K562 (cell line): ENCODE results near the gene PIGV. TPM values are rescaled to one million over a fixed set of nuclear protein-coding genes. Genes with fewer than 3 reads are reported as not detected.
A peak's percentile ranks its signal among the peaks of the same experiment; 100 is the strongest.

ENCODE experiments used
- DDX20 ChIP-seq: fragments of 450-650 bp; IDR thresholded peaks from 2 replicates; pipeline ENCODE4 v1.6.1; 2016; ENCODE audit warnings: missing genetic modification characterization, low read depth, mild to moderate bottlenecking, missing compliant biosample characterization, moderate library complexity
- GTF2A2 ChIP-seq: IDR thresholded peaks from 2 replicates; pipeline ENCODE4 v1.6.1; 2016; ENCODE audit warnings: mild to moderate bottlenecking, missing genetic modification characterization, missing compliant biosample characterization
- GTF2F1 ChIP-seq: IDR thresholded peaks from 2 replicates; pipeline ENCODE4 v1.6.1; 2011; ENCODE audit warnings: low read depth, low read length, improper control_type of control experiment
- LEF1 ChIP-seq: fragments of 450-650 bp; IDR thresholded peaks from 2 replicates; pipeline ENCODE4 v1.6.1; 2016; ENCODE audit warnings: mild to moderate bottlenecking
- MCM3 ChIP-seq: fragments of 450-650 bp; IDR thresholded peaks from 2 replicates; pipeline ENCODE4 v1.6.1; 2016
- RBM39 ChIP-seq: fragments of 200-400 bp; formaldehyde crosslinking; optimal IDR thresholded peaks from 2 replicates; pipeline ENCODE3; 2018; ENCODE audit warnings: low read depth, low read length
- SLC30A9 ChIP-seq: fragments of 250-450 bp; sonication (Bioruptor Pico); IDR thresholded peaks from 2 replicates; pipeline ENCODE4 v1.8.0; 2022; ENCODE audit warnings: mild to moderate bottlenecking, moderate library complexity
- STAT5A ChIP-seq: IDR thresholded peaks from 2 replicates; pipeline ENCODE4 v1.6.1; 2012; ENCODE audit warnings: low read length, inconsistent platforms, borderline replicate concordance
- ZNF143 ChIP-seq: sonication (generic); formaldehyde crosslinking; IDR thresholded peaks from 2 replicates; pipeline ENCODE4 v1.9.0; 2022; ENCODE audit warnings: mild to moderate bottlenecking, missing genetic modification reagents
- ZNF695 ChIP-seq: fragments of 450-650 bp; formaldehyde crosslinking; IDR thresholded peaks from 2 replicates; pipeline ENCODE4 v1.4.0; 2020; ENCODE audit warnings: mild to moderate bottlenecking, moderate library complexity
- polyA plus RNA-seq, 8 experiments: library from polyadenylated mRNA; depleted of rRNA in 4 of 8; stranded (reverse) in 5 of 8; unstranded in 3 of 8; fragments of >200 nt; fragmentation: Nextera tagmentation in 2 of 8; fragmentation: Illumina TruSeq in 1 of 8; extraction: Ambion mirVana in 2 of 8; extraction: Trizol in 1 of 8; gene quantifications; 2 replicates each; pipeline versions ENCODE4 v1.2.1 to v1.2.3, GENCODE V29; 2011 to 2014; ENCODE audit warnings: inconsistent platforms in 1 of 8, missing spikeins in 1 of 8
- total RNA-seq, 7 experiments: library from RNA; depleted of rRNA in 6 of 7; stranded (reverse); fragments of >200 nt in 6 of 7; fragmentation: Illumina TruSeq in 2 of 7; extraction: Trizol in 2 of 7; gene quantifications; 2 replicates each; pipeline versions ENCODE4 v1.2.1 to v1.2.3, GENCODE V29; 2011 to 2021; ENCODE audit warnings: low replicate concordance in 1 of 7
- TF ChIP-seq, protein P1 (sequence below), 2 experiments: fragments of 450-650 bp; IDR thresholded peaks; 2 replicates each; pipeline ENCODE4 v1.6.1; 2016; ENCODE audit warnings: mild to moderate bottlenecking in 2 of 2, borderline replicate concordance in 1 of 2, low read depth in 1 of 2, moderate library complexity in 1 of 2
- TF ChIP-seq, protein P2 (sequence below): IDR thresholded peaks from 3 replicates; pipeline ENCODE4 v1.6.1; 2011; ENCODE audit warnings: borderline replicate concordance, mild to moderate bottlenecking, moderate library complexity; ENCODE audit not compliant: insufficient read length; ENCODE audit errors: extremely low read depth
- TF ChIP-seq, protein P3 (sequence below): sonication (generic); formaldehyde crosslinking; IDR thresholded peaks from 2 replicates; pipeline ENCODE4 v1.8.1; 2023; ENCODE audit warnings: missing genetic modification reagents, mild to moderate bottlenecking, borderline replicate concordance

Gene PIGV
- total and polyA plus RNA-seq, 9 of the 15 experiments (the other 6 are each of a cell fraction or from before 2014, with no cell fraction given) = 8.4 to 21.8 (median 11.7) TPM

DNA sequence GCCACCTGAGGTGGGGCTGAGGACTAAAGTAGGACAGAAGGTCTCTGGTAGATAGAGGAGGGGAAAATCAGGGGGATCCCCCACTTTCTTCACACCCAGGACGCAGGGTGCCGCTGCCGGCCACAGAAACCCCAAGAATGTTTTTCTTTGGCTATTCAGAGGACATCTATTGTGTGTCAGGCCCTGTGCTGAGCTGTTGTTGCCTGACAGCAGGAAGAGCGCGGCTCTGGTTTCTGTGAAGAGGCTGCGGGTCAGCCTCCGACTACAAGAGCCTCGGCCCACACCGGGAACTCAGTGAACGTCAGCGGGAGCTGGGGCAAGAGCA, 407 bp upstream of the PIGV start (continued):
- TF ChIP-seq, protein P1, sequence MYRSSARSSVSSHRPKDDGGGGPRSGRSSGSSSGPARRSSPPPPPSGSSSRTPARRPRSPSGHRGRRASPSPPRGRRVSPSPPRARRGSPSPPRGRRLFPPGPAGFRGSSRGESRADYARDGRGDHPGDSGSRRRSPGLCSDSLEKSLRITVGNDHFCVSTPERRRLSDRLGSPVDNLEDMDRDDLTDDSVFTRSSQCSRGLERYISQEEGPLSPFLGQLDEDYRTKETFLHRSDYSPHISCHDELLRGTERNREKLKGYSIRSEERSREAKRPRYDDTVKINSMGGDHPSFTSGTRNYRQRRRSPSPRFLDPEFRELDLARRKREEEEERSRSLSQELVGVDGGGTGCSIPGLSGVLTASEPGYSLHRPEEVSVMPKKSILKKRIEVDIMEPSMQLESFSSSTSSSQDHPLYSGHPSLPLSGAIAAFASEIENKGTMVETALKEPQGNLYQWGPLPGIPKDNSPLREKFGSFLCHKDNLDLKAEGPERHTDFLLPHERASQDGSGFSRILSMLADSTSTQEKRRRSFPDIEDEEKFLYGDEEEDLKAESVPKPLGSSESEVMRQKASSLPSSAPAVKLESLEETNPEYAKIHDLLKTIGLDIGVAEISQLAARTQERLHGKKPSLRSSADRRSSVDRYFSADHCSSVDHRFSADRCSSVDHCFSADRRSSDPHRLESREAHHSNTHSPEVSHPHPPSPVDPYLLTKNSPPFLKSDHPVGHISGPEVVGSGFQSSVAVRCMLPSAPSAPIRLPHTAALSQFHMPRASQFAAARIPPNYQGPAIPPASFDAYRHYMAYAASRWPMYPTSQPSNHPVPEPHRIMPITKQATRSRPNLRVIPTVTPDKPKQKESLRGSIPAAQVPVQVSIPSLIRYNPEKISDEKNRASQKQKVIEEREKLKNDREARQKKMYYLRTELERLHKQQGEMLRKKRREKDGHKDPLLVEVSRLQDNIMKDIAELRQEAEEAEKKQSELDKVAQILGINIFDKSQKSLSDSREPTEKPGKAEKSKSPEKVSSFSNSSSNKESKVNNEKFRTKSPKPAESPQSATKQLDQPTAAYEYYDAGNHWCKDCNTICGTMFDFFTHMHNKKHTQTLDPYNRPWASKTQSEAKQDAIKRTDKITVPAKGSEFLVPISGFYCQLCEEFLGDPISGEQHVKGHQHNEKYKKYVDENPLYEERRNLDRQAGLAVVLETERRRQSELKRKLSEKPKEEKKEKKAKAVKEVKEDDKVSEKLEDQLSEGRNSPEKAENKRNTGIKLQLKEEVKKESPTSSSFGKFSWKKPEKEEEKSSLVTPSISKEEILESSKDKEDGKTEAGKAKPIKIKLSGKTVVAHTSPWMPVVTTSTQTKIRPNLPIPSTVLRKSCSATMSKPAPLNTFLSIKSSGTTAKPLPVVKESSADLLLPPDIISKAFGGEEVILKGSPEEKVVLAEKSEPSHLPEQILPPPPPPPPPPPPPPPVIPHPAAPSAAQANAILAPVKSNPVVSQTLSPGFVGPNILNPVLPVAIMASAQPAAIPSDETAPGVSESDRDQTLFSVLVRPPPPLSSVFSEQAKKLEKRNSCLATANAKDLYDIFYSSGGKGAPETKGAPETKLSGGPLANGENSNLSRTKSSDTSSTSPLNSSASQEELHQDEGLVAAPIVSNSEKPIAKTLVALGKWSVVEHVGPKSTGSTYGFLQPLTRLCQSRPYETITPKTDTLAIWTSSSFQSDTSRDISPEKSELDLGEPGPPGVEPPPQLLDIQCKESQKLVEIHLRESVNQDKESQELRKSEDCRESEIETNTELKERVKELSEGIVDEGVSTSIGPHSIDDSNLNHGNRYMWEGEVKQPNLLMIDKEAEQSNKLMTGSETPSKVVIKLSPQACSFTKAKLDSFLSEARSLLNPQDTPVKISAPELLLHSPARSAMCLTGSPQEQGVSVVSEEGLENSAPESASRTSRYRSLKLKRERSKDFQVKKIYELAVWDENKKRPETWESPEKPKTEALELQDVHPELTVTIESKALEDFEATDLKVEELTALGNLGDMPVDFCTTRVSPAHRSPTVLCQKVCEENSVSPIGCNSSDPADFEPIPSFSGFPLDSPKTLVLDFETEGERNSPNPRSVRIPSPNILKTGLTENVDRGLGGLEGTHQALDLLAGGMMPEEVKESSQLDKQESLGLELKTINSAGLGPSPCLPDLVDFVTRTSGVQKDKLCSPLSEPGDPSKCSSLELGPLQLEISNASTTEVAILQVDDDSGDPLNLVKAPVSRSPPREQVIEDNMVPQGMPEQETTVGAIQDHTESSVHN (IDR thresholded peaks at IDR 0.05; ENCODE audit: borderline replicate concordance in 1 of 2, low read depth in 1 of 2) = no peak
- 0 out of 2 replicates have a peak, but pooled peaks have one; percentile 37 for TF ChIP-seq ZNF695
- TF ChIP-seq DDX20 = no peak
- no peak for TF ChIP-seq STAT5A
- TF ChIP-seq LEF1 = no peak
- no peak for TF ChIP-seq SLC30A9
- no peak for TF ChIP-seq GTF2A2 (tag)
- TF ChIP-seq ZNF143 (CRISPR knock-in tag) = no peak
- TF ChIP-seq MCM3 = no peak
- TF ChIP-seq, protein P2, sequence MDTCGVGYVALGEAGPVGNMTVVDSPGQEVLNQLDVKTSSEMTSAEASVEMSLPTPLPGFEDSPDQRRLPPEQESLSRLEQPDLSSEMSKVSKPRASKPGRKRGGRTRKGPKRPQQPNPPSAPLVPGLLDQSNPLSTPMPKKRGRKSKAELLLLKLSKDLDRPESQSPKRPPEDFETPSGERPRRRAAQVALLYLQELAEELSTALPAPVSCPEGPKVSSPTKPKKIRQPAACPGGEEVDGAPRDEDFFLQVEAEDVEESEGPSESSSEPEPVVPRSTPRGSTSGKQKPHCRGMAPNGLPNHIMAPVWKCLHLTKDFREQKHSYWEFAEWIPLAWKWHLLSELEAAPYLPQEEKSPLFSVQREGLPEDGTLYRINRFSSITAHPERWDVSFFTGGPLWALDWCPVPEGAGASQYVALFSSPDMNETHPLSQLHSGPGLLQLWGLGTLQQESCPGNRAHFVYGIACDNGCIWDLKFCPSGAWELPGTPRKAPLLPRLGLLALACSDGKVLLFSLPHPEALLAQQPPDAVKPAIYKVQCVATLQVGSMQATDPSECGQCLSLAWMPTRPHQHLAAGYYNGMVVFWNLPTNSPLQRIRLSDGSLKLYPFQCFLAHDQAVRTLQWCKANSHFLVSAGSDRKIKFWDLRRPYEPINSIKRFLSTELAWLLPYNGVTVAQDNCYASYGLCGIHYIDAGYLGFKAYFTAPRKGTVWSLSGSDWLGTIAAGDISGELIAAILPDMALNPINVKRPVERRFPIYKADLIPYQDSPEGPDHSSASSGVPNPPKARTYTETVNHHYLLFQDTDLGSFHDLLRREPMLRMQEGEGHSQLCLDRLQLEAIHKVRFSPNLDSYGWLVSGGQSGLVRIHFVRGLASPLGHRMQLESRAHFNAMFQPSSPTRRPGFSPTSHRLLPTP = no peak
- TF ChIP-seq RBM39 = peak; percentile 55
- TF ChIP-seq, protein P3, sequence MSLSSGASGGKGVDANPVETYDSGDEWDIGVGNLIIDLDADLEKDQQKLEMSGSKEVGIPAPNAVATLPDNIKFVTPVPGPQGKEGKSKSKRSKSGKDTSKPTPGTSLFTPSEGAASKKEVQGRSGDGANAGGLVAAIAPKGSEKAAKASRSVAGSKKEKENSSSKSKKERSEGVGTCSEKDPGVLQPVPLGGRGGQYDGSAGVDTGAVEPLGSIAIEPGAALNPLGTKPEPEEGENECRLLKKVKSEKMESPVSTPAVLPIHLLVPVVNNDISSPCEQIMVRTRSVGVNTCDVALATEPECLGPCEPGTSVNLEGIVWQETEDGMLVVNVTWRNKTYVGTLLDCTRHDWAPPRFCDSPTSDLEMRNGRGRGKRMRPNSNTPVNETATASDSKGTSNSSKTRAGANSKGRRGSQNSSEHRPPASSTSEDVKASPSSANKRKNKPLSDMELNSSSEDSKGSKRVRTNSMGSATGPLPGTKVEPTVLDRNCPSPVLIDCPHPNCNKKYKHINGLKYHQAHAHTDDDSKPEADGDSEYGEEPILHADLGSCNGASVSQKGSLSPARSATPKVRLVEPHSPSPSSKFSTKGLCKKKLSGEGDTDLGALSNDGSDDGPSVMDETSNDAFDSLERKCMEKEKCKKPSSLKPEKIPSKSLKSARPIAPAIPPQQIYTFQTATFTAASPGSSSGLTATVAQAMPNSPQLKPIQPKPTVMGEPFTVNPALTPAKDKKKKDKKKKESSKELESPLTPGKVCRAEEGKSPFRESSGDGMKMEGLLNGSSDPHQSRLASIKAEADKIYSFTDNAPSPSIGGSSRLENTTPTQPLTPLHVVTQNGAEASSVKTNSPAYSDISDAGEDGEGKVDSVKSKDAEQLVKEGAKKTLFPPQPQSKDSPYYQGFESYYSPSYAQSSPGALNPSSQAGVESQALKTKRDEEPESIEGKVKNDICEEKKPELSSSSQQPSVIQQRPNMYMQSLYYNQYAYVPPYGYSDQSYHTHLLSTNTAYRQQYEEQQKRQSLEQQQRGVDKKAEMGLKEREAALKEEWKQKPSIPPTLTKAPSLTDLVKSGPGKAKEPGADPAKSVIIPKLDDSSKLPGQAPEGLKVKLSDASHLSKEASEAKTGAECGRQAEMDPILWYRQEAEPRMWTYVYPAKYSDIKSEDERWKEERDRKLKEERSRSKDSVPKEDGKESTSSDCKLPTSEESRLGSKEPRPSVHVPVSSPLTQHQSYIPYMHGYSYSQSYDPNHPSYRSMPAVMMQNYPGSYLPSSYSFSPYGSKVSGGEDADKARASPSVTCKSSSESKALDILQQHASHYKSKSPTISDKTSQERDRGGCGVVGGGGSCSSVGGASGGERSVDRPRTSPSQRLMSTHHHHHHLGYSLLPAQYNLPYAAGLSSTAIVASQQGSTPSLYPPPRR (CRISPR knock-in tag) = no peak
- 0 out of 2 replicates have a peak, but pooled peaks have one; percentile 18 for TF ChIP-seq GTF2F1
